ENCODE data around the gene CERS6. TPM values are rescaled to one million over a fixed set of nuclear protein-coding genes. Genes with fewer than 3 reads are reported as not detected.

Gene CERS6
- total and polyA plus RNA-seq, 4 donors = 4.3 to 25.8 (median 13.6) TPM

DNA sequence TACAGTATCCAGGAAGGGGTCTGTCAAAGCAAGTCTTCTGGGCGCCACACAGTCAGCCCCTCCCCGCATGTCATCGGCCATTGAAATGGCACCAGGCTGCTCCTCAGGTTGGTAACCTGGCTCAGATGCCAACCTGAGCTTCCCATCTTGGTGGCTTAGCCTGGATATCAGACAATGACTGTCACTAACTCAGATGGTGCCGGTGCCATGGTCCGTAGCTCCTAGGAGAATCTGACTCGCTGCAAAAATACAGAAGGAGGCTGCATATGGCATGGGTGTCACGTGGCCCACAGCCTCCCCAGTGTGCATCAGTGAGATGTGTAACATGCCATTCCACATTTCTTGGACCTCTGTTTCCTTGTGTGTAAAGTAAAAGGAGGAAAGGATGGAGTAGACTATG, 349.5 kb downstream of the CERS6 start:
- Histone ChIP-seq H3K4me3 (no peak overlapping the region), H3K9me3 (ENCODE audit: control insufficient read depth in 4 of 4, insufficient read depth in 3 of 4, low read length in 3 of 4) (no peaks in the 10 kb centered on the region), H3K36me3 (ENCODE audit: control insufficient read depth in 4 of 4, insufficient read depth in 4 of 4, low read length in 4 of 4) (no peaks in the 10 kb centered on the region), H3K27me3 (ENCODE audit: control insufficient read depth in 3 of 3, insufficient read depth in 3 of 3, low read length in 2 of 3) (no peaks in the 10 kb centered on the region), H3K9ac (ENCODE audit: insufficient read depth in 1 of 2, low read length in 2 of 2) (no peak overlapping the region), H3K27ac (ENCODE audit: low read depth in 1 of 2, low read length in 1 of 2) (peak overlapping the region in 1 of 2 donors; percentile 8), H3K4me1 (ENCODE audit: control insufficient read depth in 5 of 5, insufficient read depth in 5 of 5, low read length in 5 of 5) (peaks cover 3 to 10% (median 6%) of the 10 kb centered on the region in 5 donors)
- 80 to 93% methylated on average over 7 of the region's 7 CpGs for WGBS, 2 donors
- DNase-seq = no peak
- TF ChIP-seq CTCF (IDR thresholded peaks at IDR 0.05; ENCODE audit: control extremely low read depth, extremely low read depth) = no peak
- ATAC-seq (ENCODE audit: insufficient read depth, low FRiP score) = no peak

- no peak for DNase-seq
- H3K27ac ChIP-seq (ENCODE audit: low read depth in 1 of 2, low read length in 1 of 2) = no peak overlapping the region
- H3K27me3 ChIP-seq (ENCODE audit: control insufficient read depth in 3 of 3, insufficient read depth in 3 of 3, low read length in 2 of 3) = no peaks in the 10 kb centered on the region
- TF ChIP-seq CTCF (IDR thresholded peaks at IDR 0.05; ENCODE audit: control extremely low read depth, extremely low read depth) = no peak
- H3K4me1 ChIP-seq (ENCODE audit: control insufficient read depth in 5 of 5, insufficient read depth in 5 of 5, low read length in 5 of 5) = peaks cover 0 to 4% (median 0%) of the 10 kb centered on the region in 5 donors
- no peak overlapping the region for H3K9ac ChIP-seq (ENCODE audit: insufficient read depth in 1 of 2, low read length in 2 of 2)
- no peak for ATAC-seq (ENCODE audit: insufficient read depth, low FRiP score)
- no peak overlapping the region for H3K4me3 ChIP-seq
- H3K36me3 ChIP-seq (ENCODE audit: control insufficient read depth in 4 of 4, insufficient read depth in 4 of 4, low read length in 4 of 4) = no peaks in the 10 kb centered on the region
- H3K9me3 ChIP-seq (ENCODE audit: control insufficient read depth in 4 of 4, insufficient read depth in 3 of 4, low read length in 3 of 4) = no peaks in the 10 kb centered on the region
Observed at GRCh38 chr2:168809537-168809936, 353.5 kb downstream of the CERS6 start.

DNA sequence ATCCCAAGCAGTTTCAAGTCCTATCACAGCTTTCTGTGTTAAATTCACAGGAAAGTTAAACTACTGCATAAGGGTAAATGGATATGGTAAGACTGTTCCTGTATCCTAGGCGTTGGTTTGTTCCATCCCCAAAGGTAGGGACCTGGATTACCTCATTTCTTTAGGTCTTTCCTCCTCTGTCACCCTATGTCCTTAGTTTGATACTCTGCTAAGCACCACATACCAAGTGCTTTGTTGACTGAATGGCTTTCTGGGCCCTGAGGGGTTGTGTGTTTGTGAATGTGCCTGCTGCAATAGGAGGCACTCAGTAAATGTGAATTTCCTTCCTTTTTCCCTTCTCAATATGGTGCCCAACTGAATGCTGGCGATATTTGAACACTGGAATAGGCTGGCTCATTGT, 354.2 kb downstream of the CERS6 start:
- no peak for ATAC-seq (ENCODE audit: insufficient read depth, low FRiP score)

More for the DNA sequence above, 354.2 kb downstream of the CERS6 start:
- 83 to 88% methylated on average over 2 of the region's 2 CpGs for WGBS, 2 donors
- no peak for TF ChIP-seq CTCF (IDR thresholded peaks at IDR 0.05; ENCODE audit: control extremely low read depth, extremely low read depth)
- H3K27ac ChIP-seq (ENCODE audit: low read depth in 1 of 2, low read length in 1 of 2) = no peak overlapping the region
- no peak overlapping the region for H3K4me3 ChIP-seq
- H3K9ac ChIP-seq (ENCODE audit: insufficient read depth in 1 of 2, low read length in 2 of 2) = no peak overlapping the region
- H3K27me3 ChIP-seq (ENCODE audit: control insufficient read depth in 3 of 3, insufficient read depth in 3 of 3, low read length in 2 of 3) = no peaks in the 10 kb centered on the region
- H3K9me3 ChIP-seq (ENCODE audit: control insufficient read depth in 4 of 4, insufficient read depth in 3 of 4, low read length in 3 of 4) = no peaks in the 10 kb centered on the region
- DNase-seq = no peak
- H3K4me1 ChIP-seq (ENCODE audit: control insufficient read depth in 5 of 5, insufficient read depth in 5 of 5, low read length in 5 of 5) = peaks cover 0 to 7% (median 0%) of the 10 kb centered on the region in 5 donors
- no peaks in the 10 kb centered on the region for H3K36me3 ChIP-seq (ENCODE audit: control insufficient read depth in 4 of 4, insufficient read depth in 4 of 4, low read length in 4 of 4)

Measured in lung (tissue), 12 donors.